IMR-90 (cell line): ENCODE data around the gene CHAT. TPM values are rescaled to one million over a fixed set of nuclear protein-coding genes. Genes with fewer than 3 reads are reported as not detected.

Source experiments
- ATAC-seq: fragments of 200-7000 bp; cut with Tn5 transposase; 2 replicates; pipeline ENCODE4 v1.9.1; 2020; ENCODE audit warnings: low read depth, mild to moderate bottlenecking, moderate library complexity
- BruUV-seq: library from RNA; stranded (reverse); fragments of 400-500 nt; replicated peaks from 2 replicates; lab custom pipeline; 2021; lab: Mats Ljungman, UMichigan
- CTCF ChIA-PET: fragments of 300-600 bp; formaldehyde crosslinking; extraction: SDS; loops from one replicate; lab custom pipeline; 2021; ENCODE audit warnings: antibody characterized with exemption; lab: Yijun Ruan, JAX
- POLR2A ChIA-PET: fragments of 300-600 bp; sonication (Branson Sonifier 250); formaldehyde crosslinking; loops from one replicate; lab custom pipeline; 2022; ENCODE audit warnings: antibody characterized with exemption; ENCODE audit not compliant: unreplicated experiment; lab: Charles Lee
- DNase-seq: peaks from one replicate; pipeline ENCODE4 v3.0.0; 2013
- H2AFZ ChIP-seq: replicated peaks from 2 replicates; pipeline ENCODE3; 2013; ENCODE audit warnings: low read length, mild to moderate bottlenecking; ENCODE audit not compliant: poor library complexity
- H2AK5ac ChIP-seq: 2 replicates; pipeline ENCODE4 v1.6.1; 2013; ENCODE audit warnings: low read depth, low read length, inconsistent platforms
- H2AK9ac ChIP-seq: replicated peaks from 2 replicates; pipeline ENCODE3; 2013; ENCODE audit warnings: mild to moderate bottlenecking, low read depth, low read length, moderate library complexity; ENCODE audit not compliant: poor library complexity
- H2BK120ac ChIP-seq: 2 replicates; pipeline ENCODE4 v1.6.1; 2013; ENCODE audit warnings: low read depth, low read length, inconsistent platforms
- H2BK15ac ChIP-seq: 3 replicates; pipeline ENCODE4 v1.6.1; 2013; ENCODE audit warnings: low read depth, low read length, inconsistent platforms
- H2BK20ac ChIP-seq: 2 replicates; pipeline ENCODE4 v1.6.1; 2013; ENCODE audit warnings: low read depth, mild to moderate bottlenecking, inconsistent platforms, low read length, moderate library complexity
- H2BK5ac ChIP-seq: 2 replicates; pipeline ENCODE4 v1.6.1; 2013; ENCODE audit warnings: mild to moderate bottlenecking, low read depth, low read length, inconsistent platforms; ENCODE audit not compliant: poor library complexity, severe bottlenecking
- H3K14ac ChIP-seq: replicated peaks from 2 replicates; pipeline ENCODE4 v1.6.1; 2013; ENCODE audit warnings: low read depth, low read length, inconsistent platforms
- H3K18ac ChIP-seq: 2 replicates; pipeline ENCODE4 v1.6.1; 2013; ENCODE audit warnings: low read depth, low read length, control low read depth
- H3K23ac ChIP-seq: 2 replicates; pipeline ENCODE4 v1.6.1; 2013; ENCODE audit warnings: low read depth, low read length, inconsistent platforms
- H3K27ac ChIP-seq: 2 replicates; pipeline ENCODE4 v1.5.1; 2013; ENCODE audit warnings: mild to moderate bottlenecking, control low read depth, low read length; ENCODE audit not compliant: insufficient read depth
- H3K27me3 ChIP-seq: 2 replicates; pipeline ENCODE4 v1.6.1; 2013; ENCODE audit warnings: low read length; ENCODE audit not compliant: control insufficient read depth, insufficient read depth
- H3K36me3 ChIP-seq: 2 replicates; pipeline ENCODE4 v1.6.1; 2013; ENCODE audit warnings: low read length, mixed read lengths; ENCODE audit not compliant: control insufficient read depth, insufficient read depth
- H3K4ac ChIP-seq: 2 replicates; pipeline ENCODE4 v1.6.1; 2013; ENCODE audit warnings: low read depth, low read length, inconsistent platforms
- H3K4me1 ChIP-seq: 2 replicates; pipeline ENCODE4 v1.6.1; 2013; ENCODE audit warnings: low read length, mixed read lengths; ENCODE audit not compliant: control insufficient read depth, insufficient read depth
- H3K4me2 ChIP-seq: 2 replicates; pipeline ENCODE4 v1.6.1; 2013; ENCODE audit warnings: low read depth, mild to moderate bottlenecking, control low read depth, low read length, moderate library complexity
- H3K4me3 ChIP-seq: 2 replicates; pipeline ENCODE4 v1.5.1; 2013; ENCODE audit warnings: low read depth, mild to moderate bottlenecking, control low read depth, low read length, moderate library complexity; ENCODE audit not compliant: insufficient read depth
- H3K56ac ChIP-seq: 2 replicates; pipeline ENCODE4 v1.6.1; 2013; ENCODE audit warnings: low read length, inconsistent platforms; ENCODE audit not compliant: insufficient read depth; ENCODE audit errors: extremely low read depth
- H3K79me1 ChIP-seq, 2 experiments: 2 replicates each; pipeline ENCODE4 v1.6.1; 2013; ENCODE audit warnings: low read length in 2 of 2, inconsistent platforms in 1 of 2, low read depth in 1 of 2
- H3K9ac ChIP-seq: 2 replicates; pipeline ENCODE4 v1.6.1; 2013; ENCODE audit warnings: low read depth, low read length, control low read depth
- H3K9me1 ChIP-seq: 2 replicates; pipeline ENCODE4 v1.6.1; 2013; ENCODE audit warnings: low read length, inconsistent platforms; ENCODE audit not compliant: insufficient read depth
- H3K9me3 ChIP-seq: 2 replicates; pipeline ENCODE4 v1.6.1; 2013; ENCODE audit warnings: low read length; ENCODE audit not compliant: control insufficient read depth, insufficient read depth
- H4K20me1 ChIP-seq: 2 replicates; pipeline ENCODE4 v1.6.1; 2013; ENCODE audit warnings: low read length, inconsistent platforms; ENCODE audit not compliant: insufficient read depth
- H4K5ac ChIP-seq: 2 replicates; pipeline ENCODE4 v1.6.1; 2013; ENCODE audit warnings: mild to moderate bottlenecking, low read depth, low read length, control low read depth
- H4K8ac ChIP-seq, 2 experiments: 2 replicates each; pipeline ENCODE4 v1.6.1; 2013; ENCODE audit warnings: low read depth in 2 of 2, low read length in 2 of 2, control low read depth in 1 of 2, inconsistent platforms in 1 of 2
- H4K91ac ChIP-seq: 2 replicates; pipeline ENCODE4 v1.6.1; 2013; ENCODE audit warnings: low read depth, low read length, inconsistent platforms; ENCODE audit not compliant: insufficient read depth
- BHLHE40 ChIP-seq: fragments of 150-350 bp; IDR thresholded peaks from 2 replicates; pipeline ENCODE4 v1.6.1; 2016; ENCODE audit warnings: mild to moderate bottlenecking, low read depth, low read length
- CEBPB ChIP-seq: IDR thresholded peaks from 2 replicates; pipeline ENCODE4 v1.6.1; 2012; ENCODE audit warnings: low read depth, low read length, improper control_type of control experiment
- FOS ChIP-seq: fragments of 150-350 bp; IDR thresholded peaks from 2 replicates; pipeline ENCODE4 v1.6.1; 2016; ENCODE audit warnings: low read depth, low read length
- MAFK ChIP-seq: IDR thresholded peaks from 2 replicates; pipeline ENCODE4 v1.6.1; 2012; ENCODE audit warnings: low read depth, low read length, improper control_type of control experiment
- NFE2L2 ChIP-seq: fragments of 150-350 bp; IDR thresholded peaks from 2 replicates; pipeline ENCODE4 v1.6.1; 2016; ENCODE audit warnings: low read depth, mild to moderate bottlenecking, low read length
- POLR2A ChIP-seq: IDR thresholded peaks from 2 replicates; pipeline ENCODE4 v1.6.1; 2012; ENCODE audit warnings: mild to moderate bottlenecking, low read depth, low read length
- RFX5 ChIP-seq: IDR thresholded peaks from 2 replicates; pipeline ENCODE4 v1.8.0; 2012; ENCODE audit warnings: low read depth, mild to moderate bottlenecking, low read length, moderate library complexity
- SMC3 ChIP-seq: fragments of 150-350 bp; IDR thresholded peaks from 2 replicates; pipeline ENCODE4 v1.6.1; 2016; ENCODE audit warnings: low read depth, mild to moderate bottlenecking, antibody characterized with exemption, low read length, moderate library complexity
- WGBS, 2 experiments: methylation state at CpG; one replicate each; pipeline versions ENCODE4 v1.1.5 to v1.1.7; 2013; ENCODE audit warnings: missing lambda C conversion rate in 2 of 2; ENCODE audit not compliant: insufficient read length in 1 of 2; ENCODE audit errors: extremely low coverage in 2 of 2; 5-methylcytosine and 5-hydroxymethylcytosine counted together
- dilution Hi-C: fragments of 300-500 bp; cut with HindIII; formaldehyde crosslinking; loops from one replicate; pipeline ENCODE4 v1.14.3; 2018; ENCODE audit warnings: low sequenced_read_pairs; ENCODE audit not compliant: unreplicated experiment
- in situ Hi-C: fragments of 300-500 bp; cut with MboI; formaldehyde crosslinking; loops from 3 replicates; pipeline ENCODE4 v1.14.3; 2019; ENCODE audit warnings: low sequenced_read_pairs, inconsistent platforms, mixed read lengths
- intact Hi-C: fragments of 100-400 bp; cut with micrococcal nuclease; formaldehyde crosslinking; loops from 2 replicates; pipeline ENCODE4 v1.10.0; 2022
- polyA plus RNA-seq, 3 experiments: library from polyadenylated mRNA; depleted of rRNA; stranded (reverse); fragments of >200 nt; gene quantifications; 2 replicates each; pipeline ENCODE4 v1.2.3, GENCODE V29; 2012; ENCODE audit warnings: low replicate concordance in 1 of 3
- total RNA-seq: library from RNA; depleted of rRNA; stranded (reverse); fragments of >200 nt; gene quantifications from 2 replicates; pipeline ENCODE4 v1.2.3, GENCODE V29; 2012
- TF ChIP-seq, protein P1 (sequence below): fragments of 150-350 bp; IDR thresholded peaks from 2 replicates; pipeline ENCODE4 v1.6.1; 2017; ENCODE audit warnings: mild to moderate bottlenecking, antibody characterized with exemption, low read length, low read depth
- TF ChIP-seq, protein P2 (sequence below): conservative IDR thresholded peaks from 2 replicates; pipeline ENCODE4 v1.5.1; 2012; ENCODE audit warnings: mild to moderate bottlenecking, low read depth, low read length, improper control_type of control experiment

Gene CHAT
- total and polyA plus RNA-seq, 2 of the 4 experiments (the other 2 are of a cell fraction) = not detected

DNA sequence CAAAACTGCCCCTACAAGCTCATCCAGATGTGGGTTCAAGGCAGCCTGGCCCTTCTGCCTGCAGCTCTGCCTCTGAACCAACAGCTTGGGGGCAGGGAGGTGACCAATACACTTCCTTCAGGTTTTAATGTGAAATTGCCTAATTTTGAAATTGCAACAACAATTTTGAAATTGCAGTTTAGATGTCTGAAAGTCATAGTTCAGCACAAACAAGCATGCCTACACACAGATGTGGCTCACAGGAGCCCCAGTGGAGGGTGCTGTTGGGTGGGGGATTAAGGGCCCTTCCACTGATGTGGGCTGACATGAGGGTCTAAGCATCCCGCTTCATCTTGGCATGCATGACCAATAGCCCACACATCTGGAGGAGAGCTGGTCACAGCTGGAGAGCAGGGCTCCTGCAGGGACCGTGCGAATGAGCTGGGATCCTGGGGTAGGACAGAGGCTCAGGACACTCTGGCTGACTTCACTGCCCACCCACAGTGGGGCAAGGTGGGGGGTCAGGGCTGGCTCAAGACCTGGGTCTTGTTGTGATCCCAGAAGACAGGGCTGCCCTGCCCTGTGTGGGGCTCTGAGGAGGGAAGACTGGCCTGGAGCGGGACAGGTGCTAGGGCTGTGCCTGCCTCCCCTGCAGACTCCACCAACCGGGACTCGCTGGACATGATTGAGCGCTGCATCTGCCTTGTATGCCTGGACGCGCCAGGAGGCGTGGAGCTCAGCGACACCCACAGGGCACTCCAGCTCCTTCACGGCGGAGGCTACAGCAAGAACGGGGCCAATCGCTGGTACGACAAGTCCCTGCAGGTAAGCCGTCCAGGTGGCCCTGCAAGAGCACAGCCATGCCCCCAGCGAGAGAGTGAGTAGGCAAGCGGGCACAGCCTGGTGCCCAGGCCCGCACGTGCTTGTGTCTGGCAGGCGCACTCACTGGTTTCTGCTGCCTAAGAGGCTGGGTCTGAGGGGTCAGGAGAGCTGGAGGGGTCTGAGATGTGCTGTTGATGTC, 32.3 kb downstream of the CHAT start:
- H3K4me2 ChIP-seq = no peak overlapping the region
- H2BK120ac ChIP-seq = no peak overlapping the region
- H4K91ac ChIP-seq = no peak overlapping the region
- H3K9me1 ChIP-seq = no peaks in the 10 kb centered on the region
- CTCF ChIA-PET = no interaction called here
- no peak overlapping the region for H3K4ac ChIP-seq
- no peak overlapping the region for H3K14ac ChIP-seq
- no peak overlapping the region for H3K18ac ChIP-seq
- no peak overlapping the region for H4K5ac ChIP-seq
- H3K4me3 ChIP-seq = no peak overlapping the region
- no peaks in the 10 kb centered on the region for H3K9me3 ChIP-seq
- no peak overlapping the region for H3K56ac ChIP-seq
- in situ Hi-C loops = no loop called here
- DNase-seq (no peak), ATAC-seq (no peak)
- dilution Hi-C loops = no loop called here
- H3K79me1 ChIP-seq = no peaks in the 10 kb centered on the region
- POLR2A ChIA-PET = no interaction called here
- WGBS, 2 experiments = 96% methylated on average over 10 of the region's 22 CpGs; no CpG with 5 or more reads in 1 of the 2 experiments
- no peak for TF ChIP-seq NFE2L2
- TF ChIP-seq POLR2A = no peak
- TF ChIP-seq CEBPB = no peak
- TF ChIP-seq, protein P1, sequence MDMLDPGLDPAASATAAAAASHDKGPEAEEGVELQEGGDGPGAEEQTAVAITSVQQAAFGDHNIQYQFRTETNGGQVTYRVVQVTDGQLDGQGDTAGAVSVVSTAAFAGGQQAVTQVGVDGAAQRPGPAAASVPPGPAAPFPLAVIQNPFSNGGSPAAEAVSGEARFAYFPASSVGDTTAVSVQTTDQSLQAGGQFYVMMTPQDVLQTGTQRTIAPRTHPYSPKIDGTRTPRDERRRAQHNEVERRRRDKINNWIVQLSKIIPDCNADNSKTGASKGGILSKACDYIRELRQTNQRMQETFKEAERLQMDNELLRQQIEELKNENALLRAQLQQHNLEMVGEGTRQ = no peak
- TF ChIP-seq RFX5 = no peak
- TF ChIP-seq MAFK = no peak
- no peak for TF ChIP-seq SMC3
- TF ChIP-seq, protein P2, sequence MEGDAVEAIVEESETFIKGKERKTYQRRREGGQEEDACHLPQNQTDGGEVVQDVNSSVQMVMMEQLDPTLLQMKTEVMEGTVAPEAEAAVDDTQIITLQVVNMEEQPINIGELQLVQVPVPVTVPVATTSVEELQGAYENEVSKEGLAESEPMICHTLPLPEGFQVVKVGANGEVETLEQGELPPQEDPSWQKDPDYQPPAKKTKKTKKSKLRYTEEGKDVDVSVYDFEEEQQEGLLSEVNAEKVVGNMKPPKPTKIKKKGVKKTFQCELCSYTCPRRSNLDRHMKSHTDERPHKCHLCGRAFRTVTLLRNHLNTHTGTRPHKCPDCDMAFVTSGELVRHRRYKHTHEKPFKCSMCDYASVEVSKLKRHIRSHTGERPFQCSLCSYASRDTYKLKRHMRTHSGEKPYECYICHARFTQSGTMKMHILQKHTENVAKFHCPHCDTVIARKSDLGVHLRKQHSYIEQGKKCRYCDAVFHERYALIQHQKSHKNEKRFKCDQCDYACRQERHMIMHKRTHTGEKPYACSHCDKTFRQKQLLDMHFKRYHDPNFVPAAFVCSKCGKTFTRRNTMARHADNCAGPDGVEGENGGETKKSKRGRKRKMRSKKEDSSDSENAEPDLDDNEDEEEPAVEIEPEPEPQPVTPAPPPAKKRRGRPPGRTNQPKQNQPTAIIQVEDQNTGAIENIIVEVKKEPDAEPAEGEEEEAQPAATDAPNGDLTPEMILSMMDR = no peak
- no peak for TF ChIP-seq BHLHE40
- TF ChIP-seq FOS = no peak
- peaks cover 8% of the 10 kb centered on the region for H3K27me3 ChIP-seq
- H2AK5ac ChIP-seq = no peak overlapping the region
- no peaks in the 10 kb centered on the region for H3K4me1 ChIP-seq
- H2BK15ac ChIP-seq = no peak overlapping the region
- intact Hi-C loops = no loop called here
- no peaks in the 10 kb centered on the region for H3K36me3 ChIP-seq
- no peak overlapping the region for H3K9ac ChIP-seq
- peak overlapping the region; percentile 32 for H2AFZ ChIP-seq
- H4K20me1 ChIP-seq = no peaks in the 10 kb centered on the region
- H3K27ac ChIP-seq = no peak overlapping the region
- no TSS peak for BruUV-seq
- H4K8ac ChIP-seq = no peak overlapping the region
- H2BK20ac ChIP-seq = no peak overlapping the region
- no peak overlapping the region for H3K23ac ChIP-seq
- no peak overlapping the region for H2AK9ac ChIP-seq
- no peak overlapping the region for H2BK5ac ChIP-seq
